ENCODE data around the gene BTBD17. TPM values are rescaled to one million over a fixed set of nuclear protein-coding genes. Genes with fewer than 3 reads are reported as not detected.
A peak's percentile ranks its signal among the peaks of the same experiment; 100 is the strongest.

BTBD17 gene
- total and polyA plus RNA-seq, 4 donors = 9.4 to 31.0 (median 17.7) TPM

DNA sequence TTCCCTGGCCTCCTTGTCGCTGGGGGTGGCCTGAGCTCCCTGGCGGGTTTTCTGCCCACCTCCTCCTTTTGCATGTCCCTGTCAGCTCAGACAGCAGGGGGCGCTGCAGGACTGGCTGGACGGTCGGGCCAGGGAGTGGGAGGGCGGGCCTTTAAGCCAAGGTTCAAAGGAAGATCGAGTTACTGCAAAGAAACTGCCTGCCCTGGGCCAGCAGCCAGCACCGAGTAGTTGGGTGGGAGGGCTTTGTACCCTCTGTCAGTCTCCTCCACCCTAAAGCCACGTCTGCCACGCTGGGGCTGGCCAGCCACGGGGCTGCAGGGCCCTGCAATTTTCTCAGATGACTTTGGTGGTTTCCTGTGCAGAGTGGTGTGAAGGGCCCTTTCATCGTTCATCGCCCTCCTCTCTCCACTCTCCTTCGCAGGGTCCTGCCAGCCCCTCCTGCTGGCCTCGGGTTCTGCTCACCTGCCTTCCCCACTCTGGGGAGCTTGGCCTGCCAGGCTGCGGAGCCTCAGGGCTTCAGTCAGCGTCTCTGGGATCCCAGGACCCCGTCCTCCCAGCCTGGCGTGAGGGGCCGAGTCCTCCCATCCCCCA, 17.9 kb upstream of the BTBD17 start:
- no peak overlapping the region for H3K4me3 ChIP-seq (ENCODE audit: low read depth, low read length)
- H3K27ac ChIP-seq (ENCODE audit: low read depth, low read length) = peak overlapping the region; percentile 8
- H3K27me3 ChIP-seq (ENCODE audit: control insufficient read depth, insufficient read depth, low read length) = no peaks in the 10 kb centered on the region
- no peaks in the 10 kb centered on the region for H3K9me3 ChIP-seq (ENCODE audit: control insufficient read depth, insufficient read depth, low read length)
- peak; percentile 57 to 95 (median 80) for DNase-seq (ENCODE audit: low read depth in 4 of 6, low spot score in 6 of 6)
- WGBS (ENCODE audit: insufficient coverage) = 20% methylated on average over 14 of the region's 20 CpGs
- no peaks in the 10 kb centered on the region for H3K36me3 ChIP-seq (ENCODE audit: control insufficient read depth, insufficient read depth, low read length)
- peaks cover 20% of the 10 kb centered on the region for H3K4me1 ChIP-seq (ENCODE audit: control insufficient read depth, insufficient read depth, low read length)

DNA sequence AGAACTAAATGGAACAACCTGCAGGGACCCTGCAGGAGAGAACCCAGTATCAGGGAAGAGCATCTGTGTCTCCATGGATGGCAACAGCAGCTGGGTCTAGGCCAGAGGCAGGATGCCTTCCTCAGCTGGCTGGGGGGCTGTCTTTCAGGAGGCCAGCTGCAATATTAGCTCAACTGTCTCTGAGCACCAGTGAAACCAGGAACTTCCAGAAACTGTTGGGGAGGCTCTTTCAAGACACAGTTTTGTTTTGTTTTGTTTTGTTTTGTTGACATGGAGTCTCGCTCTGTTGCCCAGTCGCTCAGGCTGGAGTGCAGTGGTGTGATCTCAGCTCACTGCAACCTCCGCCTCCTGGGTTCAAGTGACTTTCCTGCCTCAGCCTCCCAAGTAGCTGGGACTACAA, 13.2 kb upstream of the BTBD17 start:
- H3K27me3 ChIP-seq (ENCODE audit: control insufficient read depth, insufficient read depth, low read length) = no peaks in the 10 kb centered on the region
- H3K9me3 ChIP-seq (ENCODE audit: control insufficient read depth, insufficient read depth, low read length) = no peaks in the 10 kb centered on the region
- H3K4me3 ChIP-seq (ENCODE audit: low read depth, low read length) = no peak overlapping the region
- H3K4me1 ChIP-seq (ENCODE audit: control insufficient read depth, insufficient read depth, low read length) = peaks cover 26% of the 10 kb centered on the region
- H3K27ac ChIP-seq (ENCODE audit: low read depth, low read length) = no peak overlapping the region
- no peak for DNase-seq (ENCODE audit: low read depth in 4 of 6, low spot score in 6 of 6)
- 96% methylated on average over 3 of the region's 3 CpGs for WGBS (ENCODE audit: insufficient coverage)
- no peaks in the 10 kb centered on the region for H3K36me3 ChIP-seq (ENCODE audit: control insufficient read depth, insufficient read depth, low read length)

DNA sequence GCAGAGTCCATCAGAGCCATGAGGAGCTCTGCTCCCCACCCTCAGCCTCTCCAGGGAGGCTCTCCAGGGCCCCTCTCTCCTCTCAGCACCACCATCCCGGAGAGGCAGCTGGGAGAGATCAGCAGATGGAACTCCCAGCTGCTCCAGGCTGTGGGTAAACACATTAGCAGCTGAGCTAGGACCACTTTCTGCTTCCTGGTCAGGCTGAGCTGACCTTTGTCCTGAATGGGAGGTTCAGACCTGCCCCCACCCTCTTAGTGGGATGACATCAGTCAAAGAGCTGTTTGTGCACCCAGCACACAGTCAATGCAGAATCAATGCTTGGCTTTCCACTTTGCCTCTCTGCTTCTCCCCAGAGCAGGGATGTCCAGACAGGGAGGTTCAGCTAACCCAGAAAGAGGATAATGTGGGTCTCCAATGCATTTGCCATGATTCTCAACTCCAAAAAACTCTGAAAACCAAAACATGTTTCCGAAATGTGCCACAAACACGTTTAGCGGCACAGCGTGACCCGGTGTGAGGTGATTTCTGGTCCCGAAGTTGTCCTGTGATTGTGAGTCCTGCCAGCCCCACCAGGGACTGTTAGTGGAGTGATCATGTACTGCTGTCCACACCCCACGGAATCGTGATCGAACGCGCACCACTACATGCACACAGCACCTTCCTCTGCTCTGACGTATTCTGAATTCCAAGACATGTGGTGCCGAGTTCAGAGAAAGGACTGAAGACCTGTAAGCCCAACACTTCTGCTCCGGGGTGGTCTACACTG, 12.4 kb upstream of the BTBD17 start:
- peak in 1 of 6 donors; percentile 34 for DNase-seq (ENCODE audit: low read depth in 4 of 6, low spot score in 6 of 6)
- no peaks in the 10 kb centered on the region for H3K36me3 ChIP-seq (ENCODE audit: control insufficient read depth, insufficient read depth, low read length)
- H3K27me3 ChIP-seq (ENCODE audit: control insufficient read depth, insufficient read depth, low read length) = no peaks in the 10 kb centered on the region
- H3K4me1 ChIP-seq (ENCODE audit: control insufficient read depth, insufficient read depth, low read length) = peaks cover 18% of the 10 kb centered on the region
- no peaks in the 10 kb centered on the region for H3K9me3 ChIP-seq (ENCODE audit: control insufficient read depth, insufficient read depth, low read length)
- no peak overlapping the region for H3K4me3 ChIP-seq (ENCODE audit: low read depth, low read length)
- peak overlapping the region; percentile 38 for H3K27ac ChIP-seq (ENCODE audit: low read depth, low read length)
- WGBS (ENCODE audit: insufficient coverage) = 89% methylated on average over 8 of the region's 15 CpGs

DNA sequence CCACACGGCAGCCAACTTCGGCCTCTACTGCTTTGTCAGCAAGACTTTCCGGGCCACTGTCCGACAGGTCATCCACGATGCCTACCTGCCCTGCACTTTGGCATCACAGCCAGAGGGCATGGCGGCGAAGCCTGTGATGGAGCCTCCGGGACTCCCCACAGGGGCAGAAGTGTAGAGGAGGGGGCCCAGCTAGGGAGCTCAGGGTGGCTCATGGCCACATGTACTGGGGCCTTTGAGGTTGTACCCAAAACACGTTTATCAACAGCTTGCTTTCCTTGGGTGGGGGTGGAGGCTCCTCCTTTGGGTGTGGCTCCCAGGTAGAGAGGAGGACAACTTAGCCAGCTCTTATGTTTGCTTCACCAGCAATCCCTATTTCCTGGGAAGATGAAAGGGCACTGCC, 10.8 kb upstream of the BTBD17 start:
- no peak for DNase-seq (ENCODE audit: low read depth in 4 of 6, low spot score in 6 of 6)
- H3K4me1 ChIP-seq (ENCODE audit: control insufficient read depth, insufficient read depth, low read length) = peaks cover 28% of the 10 kb centered on the region
- no peaks in the 10 kb centered on the region for H3K27me3 ChIP-seq (ENCODE audit: control insufficient read depth, insufficient read depth, low read length)
- no peaks in the 10 kb centered on the region for H3K9me3 ChIP-seq (ENCODE audit: control insufficient read depth, insufficient read depth, low read length)
- H3K4me3 ChIP-seq (ENCODE audit: low read depth, low read length) = no peak overlapping the region
- no peak overlapping the region for H3K27ac ChIP-seq (ENCODE audit: low read depth, low read length)
- no peaks in the 10 kb centered on the region for H3K36me3 ChIP-seq (ENCODE audit: control insufficient read depth, insufficient read depth, low read length)
- 91% methylated on average over 9 of the region's 9 CpGs for WGBS (ENCODE audit: insufficient coverage)

DNA sequence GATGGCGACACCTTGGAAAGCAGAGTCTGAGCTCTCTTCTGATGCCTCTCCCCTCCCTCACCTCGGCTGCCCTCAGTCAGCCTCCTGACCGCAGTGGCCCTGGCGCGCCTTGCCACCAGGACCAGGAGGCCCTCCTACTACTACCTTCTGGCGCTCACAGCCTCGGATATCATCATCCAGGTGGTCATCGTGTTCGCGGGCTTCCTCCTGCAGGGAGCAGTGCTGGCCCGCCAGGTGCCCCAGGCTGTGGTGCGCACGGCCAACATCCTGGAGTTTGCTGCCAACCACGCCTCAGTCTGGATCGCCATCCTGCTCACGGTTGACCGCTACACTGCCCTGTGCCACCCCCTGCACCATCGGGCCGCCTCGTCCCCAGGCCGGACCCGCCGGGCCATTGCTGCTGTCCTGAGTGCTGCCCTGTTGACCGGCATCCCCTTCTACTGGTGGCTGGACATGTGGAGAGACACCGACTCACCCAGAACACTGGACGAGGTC, 10.0 kb upstream of the BTBD17 start:
- WGBS (ENCODE audit: insufficient coverage) = 96% methylated on average over 26 of the region's 26 CpGs
- Histone ChIP-seq H3K9me3 (ENCODE audit: control insufficient read depth, insufficient read depth, low read length) (no peaks in the 10 kb centered on the region), H3K4me3 (ENCODE audit: low read depth, low read length) (no peak overlapping the region), H3K36me3 (ENCODE audit: control insufficient read depth, insufficient read depth, low read length) (no peaks in the 10 kb centered on the region), H3K27ac (ENCODE audit: low read depth, low read length) (no peak overlapping the region), H3K4me1 (ENCODE audit: control insufficient read depth, insufficient read depth, low read length) (peaks cover 28% of the 10 kb centered on the region), H3K27me3 (ENCODE audit: control insufficient read depth, insufficient read depth, low read length) (no peaks in the 10 kb centered on the region)
- no peak for DNase-seq (ENCODE audit: low read depth in 4 of 6, low spot score in 6 of 6)

DNA sequence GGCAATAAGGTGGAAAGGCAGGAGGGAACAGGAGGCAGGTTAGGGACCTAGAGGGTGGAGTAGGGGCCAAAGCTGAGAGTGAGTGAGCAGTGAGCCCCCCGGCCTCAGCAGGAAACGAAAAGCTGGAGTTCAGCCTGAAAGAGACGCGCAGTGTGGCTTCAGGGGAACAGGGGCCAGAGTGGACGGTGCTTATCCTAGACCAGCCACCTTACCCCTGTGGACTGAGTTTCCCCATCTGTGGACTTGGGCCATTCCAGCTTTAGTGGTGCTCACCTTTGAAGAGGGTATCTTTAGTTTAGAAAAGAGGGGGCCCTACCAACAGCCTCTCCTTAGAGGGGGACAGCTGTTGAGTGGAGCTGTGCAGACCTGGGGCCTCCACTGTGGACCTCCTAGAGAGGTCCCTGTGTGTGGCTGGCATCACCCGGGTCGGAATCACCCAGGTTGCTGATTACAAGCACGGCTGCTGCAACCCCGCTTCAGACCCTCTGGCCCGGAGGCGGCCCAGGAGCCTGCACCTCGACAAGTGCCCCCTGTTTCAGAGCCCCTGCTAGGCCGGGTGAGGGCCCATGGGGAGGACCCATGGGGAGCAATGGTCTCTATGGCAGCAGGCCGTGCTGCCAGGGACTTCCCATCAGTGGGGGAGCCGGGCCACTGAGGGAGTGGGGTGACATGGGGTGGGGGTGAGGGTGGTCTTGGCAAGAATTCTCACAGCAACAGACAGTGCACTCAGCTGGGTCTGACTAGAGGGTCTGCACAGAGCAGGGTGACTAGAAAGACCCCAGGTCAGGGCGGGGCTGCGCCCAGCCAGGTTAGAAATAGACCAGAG, 8.2 kb upstream of the BTBD17 start:
- H3K27me3 ChIP-seq (ENCODE audit: control insufficient read depth, insufficient read depth, low read length) = no peaks in the 10 kb centered on the region
- whole genome bisulfite sequencing (ENCODE audit: insufficient coverage) = 92% methylated on average over 17 of the region's 17 CpGs
- no peak overlapping the region for H3K27ac ChIP-seq (ENCODE audit: low read depth, low read length)
- H3K4me3 ChIP-seq (ENCODE audit: low read depth, low read length) = no peak overlapping the region
- no peak for DNase-seq (ENCODE audit: low read depth in 4 of 6, low spot score in 6 of 6)
- H3K4me1 ChIP-seq (ENCODE audit: control insufficient read depth, insufficient read depth, low read length) = peaks cover 28% of the 10 kb centered on the region
- no peaks in the 10 kb centered on the region for H3K36me3 ChIP-seq (ENCODE audit: control insufficient read depth, insufficient read depth, low read length)
- no peaks in the 10 kb centered on the region for H3K9me3 ChIP-seq (ENCODE audit: control insufficient read depth, insufficient read depth, low read length)

DNA sequence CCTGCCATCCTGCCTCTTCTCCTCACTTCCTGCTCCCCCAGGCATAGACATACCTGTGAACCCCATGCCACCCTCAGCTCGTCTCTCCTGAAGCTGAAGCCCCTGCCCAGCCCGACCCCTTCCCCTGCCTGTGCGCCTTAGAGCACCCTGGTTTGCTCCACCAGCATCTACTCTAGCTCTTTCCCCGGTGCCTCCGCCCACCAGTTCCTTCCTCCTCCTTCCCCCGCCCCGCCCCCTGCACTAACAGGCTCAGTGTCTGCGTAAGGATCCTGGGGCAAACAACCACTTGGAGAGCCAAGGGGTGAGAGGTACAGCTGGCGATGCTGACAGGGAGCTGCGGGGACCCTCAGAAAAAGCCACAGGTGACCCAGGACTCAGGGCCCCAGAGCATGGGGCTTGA, 7.6 kb upstream of the BTBD17 start:
- Histone ChIP-seq H3K4me3 (ENCODE audit: low read depth, low read length) (no peak overlapping the region), H3K27me3 (ENCODE audit: control insufficient read depth, insufficient read depth, low read length) (no peaks in the 10 kb centered on the region), H3K4me1 (ENCODE audit: control insufficient read depth, insufficient read depth, low read length) (peaks cover 22% of the 10 kb centered on the region), H3K27ac (ENCODE audit: low read depth, low read length) (no peak overlapping the region), H3K36me3 (ENCODE audit: control insufficient read depth, insufficient read depth, low read length) (no peaks in the 10 kb centered on the region), H3K9me3 (ENCODE audit: control insufficient read depth, insufficient read depth, low read length) (no peaks in the 10 kb centered on the region)
- DNase-seq (ENCODE audit: low read depth in 4 of 6, low spot score in 6 of 6) = no peak
- 63% methylated on average over 10 of the region's 10 CpGs for WGBS (ENCODE audit: insufficient coverage)

DNA sequence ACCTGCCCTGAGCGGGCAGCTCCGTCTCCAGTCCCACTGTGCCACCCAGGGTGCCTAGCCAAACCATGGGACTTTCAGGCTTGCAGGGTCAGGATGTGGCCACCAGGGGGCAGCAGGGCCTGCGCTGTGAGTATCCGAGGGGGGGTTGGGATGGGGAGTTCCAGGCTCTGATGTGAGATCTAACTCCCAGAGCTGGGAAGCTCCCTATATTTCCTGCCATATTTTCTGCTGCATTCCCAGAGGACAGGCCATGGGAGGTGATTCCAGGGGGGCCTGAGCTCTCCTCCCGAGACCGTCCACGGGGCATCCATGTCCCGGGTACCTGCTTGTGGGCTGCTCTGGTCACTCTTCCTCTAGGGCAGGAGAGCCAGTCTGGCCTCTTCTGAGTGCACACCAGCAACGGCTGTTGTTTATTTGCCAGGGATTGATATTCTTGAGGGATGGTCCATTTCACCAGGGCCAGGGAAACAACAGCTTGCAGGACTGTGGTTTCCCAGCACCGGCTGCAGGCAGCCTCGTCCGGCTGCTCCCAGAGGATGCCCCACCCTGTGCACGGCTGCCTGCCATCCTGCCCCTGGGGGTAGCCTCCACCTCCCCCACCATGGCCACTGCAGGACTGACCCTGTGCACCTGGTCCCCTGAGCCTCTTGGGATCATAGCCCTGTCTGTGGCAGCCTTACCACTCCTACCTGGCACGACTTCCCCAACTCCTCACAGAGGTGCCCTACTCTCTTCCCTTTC, 6.8 kb upstream of the BTBD17 start:
- Histone ChIP-seq H3K36me3 (ENCODE audit: control insufficient read depth, insufficient read depth, low read length) (no peaks in the 10 kb centered on the region), H3K27ac (ENCODE audit: low read depth, low read length) (no peak overlapping the region), H3K4me3 (ENCODE audit: low read depth, low read length) (no peak overlapping the region), H3K27me3 (ENCODE audit: control insufficient read depth, insufficient read depth, low read length) (no peaks in the 10 kb centered on the region), H3K9me3 (ENCODE audit: control insufficient read depth, insufficient read depth, low read length) (no peaks in the 10 kb centered on the region), H3K4me1 (ENCODE audit: control insufficient read depth, insufficient read depth, low read length) (peaks cover 20% of the 10 kb centered on the region)
- WGBS (ENCODE audit: insufficient coverage) = 47% methylated on average over 12 of the region's 14 CpGs
- peak in 4 of 6 donors; percentile 29 to 84 (median 60) for DNase-seq (ENCODE audit: low read depth in 4 of 6, low spot score in 6 of 6)

DNA sequence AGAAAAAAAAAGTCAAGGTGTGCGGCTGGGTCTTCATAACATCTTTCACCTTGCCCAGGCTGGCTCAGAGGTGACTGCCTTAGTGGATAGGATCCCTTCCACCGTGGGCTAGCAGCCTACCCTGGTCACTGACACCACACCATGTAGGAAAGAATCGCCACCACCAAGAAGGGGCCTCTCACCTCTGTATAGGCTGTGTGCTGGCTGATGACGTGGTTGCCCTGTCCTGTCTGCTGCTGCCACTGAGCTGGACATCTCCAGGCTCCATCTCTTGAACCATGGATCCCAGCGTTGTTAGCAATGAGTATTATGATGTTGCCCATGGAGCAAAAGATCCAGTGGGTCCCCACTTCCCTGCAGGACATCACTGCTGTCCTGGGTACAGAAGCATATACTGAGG, 5.5 kb upstream of the BTBD17 start, which contains the start of gene GPR142:
TSS of gene GPR142 (plus strand) at position 301 of the 400 bp plus-strand sequence. CDS start 2,035 bp downstream, outside the sequence.
- Histone ChIP-seq H3K9me3 (ENCODE audit: control insufficient read depth, insufficient read depth, low read length) (no peaks in the 10 kb centered on the region), H3K27ac (ENCODE audit: low read depth, low read length) (no peak within 1 kb of the TSS), H3K27me3 (ENCODE audit: control insufficient read depth, insufficient read depth, low read length) (no peaks in the 10 kb centered on the region), H3K4me1 (ENCODE audit: control insufficient read depth, insufficient read depth, low read length) (peaks cover 30% of the 10 kb centered on the region), H3K4me3 (ENCODE audit: low read depth, low read length) (no peak within 1 kb of the TSS), H3K36me3 (ENCODE audit: control insufficient read depth, insufficient read depth, low read length) (no peaks in the 10 kb centered on the region)
- no peak for DNase-seq (ENCODE audit: low read depth in 4 of 6, low spot score in 6 of 6)
- WGBS (ENCODE audit: insufficient coverage) = 88% methylated on average over 4 of the region's 5 CpGs
